Omental fat pad (tissue), 4 donors: ENCODE results near the gene PLXND1. TPM values are rescaled to one million over a fixed set of nuclear protein-coding genes. Genes with fewer than 3 reads are reported as not detected.

ENCODE experiments used
- ATAC-seq: fragments of 150-250 bp; one replicate; pipeline ENCODE4 v1.9.1; 2016; ENCODE audit warnings: mild to moderate bottlenecking, moderate library complexity; ENCODE audit not compliant: low FRiP score
- DNase-seq: peaks from one replicate; pipeline ENCODE4 v3.0.0-alpha.2; 2019; ENCODE audit warnings: low spot score
- total RNA-seq, 4 donors: library from RNA; depleted of rRNA; stranded (reverse); fragments of >200 nt; gene quantifications; one replicate each; pipeline ENCODE4 v1.1.0, GENCODE V29; 2016
- TF ChIP-seq, protein P1 (sequence below), 3 donors: fragments of 450-650 bp; IDR thresholded peaks; one replicate each; pipeline ENCODE4 v1.5.1; 2016 to 2017; ENCODE audit warnings: antibody characterized with exemption in 3 of 3, mild to moderate bottlenecking in 3 of 3, moderate library complexity in 2 of 3

PLXND1 gene
- total RNA-seq, 4 donors from 2014 or later, result 82.7 to 364 (median 170) TPM

DNA sequence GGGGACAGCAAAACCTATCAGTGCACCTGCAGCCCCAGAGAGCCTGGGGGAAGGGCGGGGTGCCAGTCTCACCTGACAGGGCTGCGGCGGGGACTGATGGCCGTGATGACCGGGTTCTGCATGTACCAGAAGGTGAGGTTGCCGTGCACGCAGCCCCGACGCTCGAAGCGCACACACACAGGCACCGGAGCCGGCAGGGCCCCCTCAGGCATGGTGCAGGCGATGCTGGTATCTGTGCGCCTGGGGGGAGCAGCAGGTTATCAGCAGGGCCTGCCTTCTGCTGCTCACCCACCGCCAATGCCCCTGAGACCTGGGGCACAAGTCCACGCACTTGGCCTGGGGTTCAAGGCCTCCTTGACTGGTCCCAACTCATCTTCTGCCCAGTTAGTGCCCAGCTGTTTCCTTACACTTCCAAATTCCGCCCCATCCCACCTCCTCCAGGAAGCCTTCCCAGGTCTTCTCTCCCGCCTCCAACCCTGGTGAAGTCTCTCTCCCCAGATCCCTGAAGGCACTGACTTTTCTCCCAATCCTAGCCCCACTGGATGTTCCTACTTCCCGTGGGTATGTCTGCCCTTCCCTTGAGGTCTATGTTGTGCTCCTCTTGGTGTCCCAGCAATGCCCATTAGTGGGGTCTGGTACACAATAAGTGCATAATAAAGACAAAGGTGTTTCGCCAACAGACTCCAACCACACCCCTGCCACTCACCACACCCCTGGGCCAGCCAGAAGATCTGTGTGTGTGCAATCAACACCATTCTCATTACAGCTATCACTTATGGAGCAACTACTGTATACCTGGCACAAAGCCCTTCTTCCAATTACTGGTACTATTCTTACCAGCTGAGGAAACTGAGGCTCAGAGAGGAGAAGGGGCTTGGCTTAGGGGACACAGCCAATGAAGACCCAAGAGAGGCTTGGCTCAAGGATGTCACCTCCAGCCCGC lies 34.6 kb downstream of the PLXND1 start:
- DNase-seq, result no peak
- TF ChIP-seq, protein P1, sequence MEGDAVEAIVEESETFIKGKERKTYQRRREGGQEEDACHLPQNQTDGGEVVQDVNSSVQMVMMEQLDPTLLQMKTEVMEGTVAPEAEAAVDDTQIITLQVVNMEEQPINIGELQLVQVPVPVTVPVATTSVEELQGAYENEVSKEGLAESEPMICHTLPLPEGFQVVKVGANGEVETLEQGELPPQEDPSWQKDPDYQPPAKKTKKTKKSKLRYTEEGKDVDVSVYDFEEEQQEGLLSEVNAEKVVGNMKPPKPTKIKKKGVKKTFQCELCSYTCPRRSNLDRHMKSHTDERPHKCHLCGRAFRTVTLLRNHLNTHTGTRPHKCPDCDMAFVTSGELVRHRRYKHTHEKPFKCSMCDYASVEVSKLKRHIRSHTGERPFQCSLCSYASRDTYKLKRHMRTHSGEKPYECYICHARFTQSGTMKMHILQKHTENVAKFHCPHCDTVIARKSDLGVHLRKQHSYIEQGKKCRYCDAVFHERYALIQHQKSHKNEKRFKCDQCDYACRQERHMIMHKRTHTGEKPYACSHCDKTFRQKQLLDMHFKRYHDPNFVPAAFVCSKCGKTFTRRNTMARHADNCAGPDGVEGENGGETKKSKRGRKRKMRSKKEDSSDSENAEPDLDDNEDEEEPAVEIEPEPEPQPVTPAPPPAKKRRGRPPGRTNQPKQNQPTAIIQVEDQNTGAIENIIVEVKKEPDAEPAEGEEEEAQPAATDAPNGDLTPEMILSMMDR (IDR thresholded peaks at IDR 0.05), result no peak
- no peak for ATAC-seq

GRCh38 chr3:129569856-129570255 lies 36.6 kb downstream of the PLXND1 start:
- ATAC-seq, result no peak
- DNase-seq, result no peak
- TF ChIP-seq, protein P1 (IDR thresholded peaks at IDR 0.05), result no peak

- TF ChIP-seq, protein P1 (IDR thresholded peaks at IDR 0.05), result no peak
- DNase-seq (no peak), ATAC-seq (no peak)
These were observed 38.5 kb downstream of the PLXND1 start for GRCh38 chr3:129567939-129568338.

GRCh38 chr3:129567176-129567705 lies 39.2 kb downstream of the PLXND1 start:
- DNase-seq (no peak), ATAC-seq (no peak)
- TF ChIP-seq, protein P1 (IDR thresholded peaks at IDR 0.05), result no peak

- DNase-seq (no peak), ATAC-seq (no peak)
- TF ChIP-seq, protein P1 (IDR thresholded peaks at IDR 0.05), result no peak
These were observed 40.6 kb downstream of the PLXND1 start for GRCh38 chr3:129565902-129566301.

- ATAC-seq, result no peak
- TF ChIP-seq, protein P1 (IDR thresholded peaks at IDR 0.05), result no peak
- DNase-seq, result no peak
These were observed 41.4 kb downstream of the PLXND1 start for GRCh38 chr3:129564981-129565644.
